ENCODE results near the gene HS1BP3. TPM values are rescaled to one million over a fixed set of nuclear protein-coding genes. Genes with fewer than 3 reads are reported as not detected.

The HS1BP3 gene
- total RNA-seq, 1 donor, result 23.0 TPM

DNA sequence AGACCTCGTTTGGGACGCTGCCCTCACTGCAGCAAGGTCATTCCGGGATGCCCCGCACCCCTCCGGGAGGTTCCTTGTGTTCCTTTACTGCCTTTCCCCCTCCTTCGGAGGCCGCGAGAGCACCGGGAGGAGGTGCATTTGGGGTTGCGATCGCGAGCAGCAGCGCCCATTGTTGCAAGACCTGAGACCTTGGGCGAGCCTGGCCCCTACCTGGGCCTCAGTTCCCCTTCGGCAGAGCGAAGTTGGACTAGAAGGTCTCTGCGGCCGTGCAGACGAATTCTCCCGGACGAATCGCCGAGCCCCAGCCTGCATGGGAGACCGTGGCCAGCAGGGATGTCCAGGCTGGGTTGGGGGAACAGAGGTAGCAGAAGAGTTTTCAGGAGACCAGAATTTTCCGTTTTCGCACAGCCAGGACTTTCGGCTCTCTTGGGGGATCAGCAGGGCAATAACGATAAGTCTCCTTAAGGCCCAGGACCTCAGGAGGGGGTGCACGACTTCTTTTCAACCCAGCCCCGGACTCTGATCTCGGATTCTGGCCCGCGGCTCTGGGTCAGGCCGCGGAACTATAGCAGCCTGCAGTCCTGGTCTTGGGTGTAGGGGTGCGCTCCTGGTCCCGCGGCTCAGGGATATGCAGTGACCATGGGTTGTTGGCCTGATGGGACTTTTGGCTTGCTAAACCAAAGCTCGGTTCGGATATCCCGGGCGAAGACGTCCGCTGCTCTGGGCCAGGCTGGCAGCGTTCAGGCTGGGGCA is 18.8 kb upstream of the HS1BP3 start:
- TF ChIP-seq, protein P1, sequence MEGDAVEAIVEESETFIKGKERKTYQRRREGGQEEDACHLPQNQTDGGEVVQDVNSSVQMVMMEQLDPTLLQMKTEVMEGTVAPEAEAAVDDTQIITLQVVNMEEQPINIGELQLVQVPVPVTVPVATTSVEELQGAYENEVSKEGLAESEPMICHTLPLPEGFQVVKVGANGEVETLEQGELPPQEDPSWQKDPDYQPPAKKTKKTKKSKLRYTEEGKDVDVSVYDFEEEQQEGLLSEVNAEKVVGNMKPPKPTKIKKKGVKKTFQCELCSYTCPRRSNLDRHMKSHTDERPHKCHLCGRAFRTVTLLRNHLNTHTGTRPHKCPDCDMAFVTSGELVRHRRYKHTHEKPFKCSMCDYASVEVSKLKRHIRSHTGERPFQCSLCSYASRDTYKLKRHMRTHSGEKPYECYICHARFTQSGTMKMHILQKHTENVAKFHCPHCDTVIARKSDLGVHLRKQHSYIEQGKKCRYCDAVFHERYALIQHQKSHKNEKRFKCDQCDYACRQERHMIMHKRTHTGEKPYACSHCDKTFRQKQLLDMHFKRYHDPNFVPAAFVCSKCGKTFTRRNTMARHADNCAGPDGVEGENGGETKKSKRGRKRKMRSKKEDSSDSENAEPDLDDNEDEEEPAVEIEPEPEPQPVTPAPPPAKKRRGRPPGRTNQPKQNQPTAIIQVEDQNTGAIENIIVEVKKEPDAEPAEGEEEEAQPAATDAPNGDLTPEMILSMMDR (IDR thresholded peaks at IDR 0.05; ENCODE audit: insufficient read depth, low read length), result no peak
- no peak for DNase-seq (ENCODE audit: low read depth)
- H3K4me3 ChIP-seq (ENCODE audit: low read depth, low read length), result no peak overlapping the region

DNA sequence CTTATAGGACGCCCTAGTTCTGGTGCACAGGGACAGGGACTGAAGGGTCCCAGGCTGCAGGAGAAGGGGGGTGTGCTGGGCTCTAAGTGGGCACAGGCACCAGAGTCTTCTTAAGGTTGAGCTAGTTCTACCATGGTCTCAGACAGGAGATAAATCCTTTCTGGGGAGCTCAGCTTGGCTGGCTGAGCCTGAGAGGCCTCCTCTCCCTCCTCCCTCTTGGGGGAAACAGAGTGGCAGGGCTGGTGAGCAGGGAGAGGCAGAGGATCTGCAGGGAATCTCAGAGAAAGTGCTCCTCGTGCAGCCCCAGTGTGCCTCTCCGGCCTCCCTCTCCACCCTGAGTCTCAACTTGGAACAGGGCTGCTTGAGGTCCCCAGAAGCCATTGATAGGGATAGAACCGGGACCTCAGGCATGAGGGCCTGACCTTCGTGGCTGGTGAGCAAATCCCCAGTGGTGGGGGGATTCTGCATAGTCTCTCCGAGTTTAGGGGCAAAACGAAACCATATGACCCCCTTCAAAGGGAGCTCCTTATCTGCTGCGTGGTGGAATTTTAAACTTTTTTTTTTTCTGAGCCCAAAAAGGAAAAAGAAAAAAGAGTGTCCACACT is 18.1 kb upstream of the HS1BP3 start:
- no peak for DNase-seq (ENCODE audit: low read depth)
- H3K4me3 ChIP-seq (ENCODE audit: low read depth, low read length), result no peak overlapping the region
- TF ChIP-seq, protein P1 (IDR thresholded peaks at IDR 0.05; ENCODE audit: insufficient read depth, low read length), result no peak

DNA sequence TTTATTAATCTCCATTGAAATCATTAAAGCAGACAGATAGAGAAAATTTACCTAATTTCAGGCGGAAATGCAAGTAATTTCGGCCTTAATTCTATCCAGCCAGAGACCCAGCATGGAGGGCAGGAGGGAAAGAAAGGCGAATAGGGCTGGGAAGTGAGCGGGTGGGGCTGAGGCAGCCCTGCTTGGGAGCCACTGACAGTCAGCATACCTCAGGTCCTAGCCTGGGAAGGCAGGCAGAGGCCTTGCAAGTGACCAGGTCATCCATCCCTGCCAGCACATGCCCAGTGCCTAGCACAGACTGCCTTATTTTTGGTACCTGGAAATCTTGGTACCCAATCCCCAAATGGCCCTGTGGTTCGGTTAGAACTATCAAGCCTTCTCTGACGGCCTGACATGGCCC is 17.6 kb upstream of the HS1BP3 start:
- TF ChIP-seq, protein P1 (IDR thresholded peaks at IDR 0.05; ENCODE audit: insufficient read depth, low read length), result no peak
- no peak for DNase-seq (ENCODE audit: low read depth)
- no peak overlapping the region for H3K4me3 ChIP-seq (ENCODE audit: low read depth, low read length)

DNA sequence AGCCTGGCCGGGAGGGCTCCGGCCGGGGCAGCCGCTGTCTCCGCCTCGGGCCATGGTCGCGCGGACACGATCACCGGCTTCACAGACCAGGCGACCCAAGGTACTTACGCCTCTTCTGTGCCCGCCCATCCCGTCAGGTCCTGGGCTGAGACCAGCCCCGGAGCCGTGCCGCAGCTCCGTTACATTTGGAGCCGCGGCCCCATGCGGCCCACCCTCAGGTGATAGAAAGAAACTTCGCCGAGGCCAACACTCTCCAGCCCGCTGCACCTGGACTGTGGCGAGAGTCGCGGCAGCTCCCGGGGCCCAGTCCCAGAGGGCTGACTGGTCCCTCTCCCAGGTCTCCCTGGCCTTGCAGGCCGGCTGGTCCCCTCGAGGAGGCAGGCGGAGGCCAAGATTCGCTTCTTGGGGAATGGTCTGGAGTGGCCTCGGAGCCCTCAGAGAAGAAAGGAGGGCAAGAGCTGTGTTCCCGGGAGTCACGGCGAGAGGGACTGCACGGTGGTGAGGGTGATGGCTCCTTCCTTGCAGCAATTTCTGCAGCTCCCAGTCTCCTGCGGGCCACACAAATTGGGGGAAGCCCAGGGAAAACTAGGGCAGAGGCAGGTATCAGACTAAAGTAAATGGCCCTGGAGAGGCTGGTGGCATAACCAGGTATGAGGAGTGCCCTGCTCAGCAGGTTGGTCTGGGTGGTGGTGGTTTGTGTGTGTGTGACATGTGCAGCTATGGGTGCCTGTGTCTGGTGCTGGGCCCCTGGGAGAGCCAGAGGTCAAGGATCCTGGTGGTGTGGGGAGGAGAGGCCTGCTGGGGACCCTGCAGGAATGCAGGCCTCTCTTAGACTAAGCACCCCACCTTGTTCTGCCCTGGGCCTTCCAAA is 16.9 kb upstream of the HS1BP3 start:
- DNase-seq (ENCODE audit: low read depth), result no peak
- peak overlapping the region; percentile 49 for H3K4me3 ChIP-seq (ENCODE audit: low read depth, low read length)
- TF ChIP-seq, protein P1 (IDR thresholded peaks at IDR 0.05; ENCODE audit: insufficient read depth, low read length), result no peak

DNA sequence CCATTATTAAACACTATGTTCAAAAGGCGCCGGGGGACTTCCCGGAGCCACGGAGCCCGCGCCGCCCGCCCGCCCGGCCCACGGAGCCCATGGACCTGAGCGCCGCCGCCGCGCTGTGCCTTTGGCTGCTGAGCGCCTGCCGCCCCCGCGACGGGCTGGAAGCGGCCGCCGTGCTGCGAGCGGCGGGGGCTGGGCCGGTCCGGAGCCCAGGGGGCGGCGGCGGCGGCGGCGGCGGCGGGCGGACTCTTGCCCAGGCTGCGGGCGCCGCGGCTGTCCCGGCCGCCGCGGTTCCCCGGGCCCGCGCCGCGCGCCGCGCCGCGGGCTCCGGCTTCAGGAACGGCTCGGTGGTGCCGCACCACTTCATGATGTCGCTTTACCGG is 16.2 kb upstream of the HS1BP3 start:
- DNase-seq (ENCODE audit: low read depth), result no peak
- TF ChIP-seq, protein P1 (IDR thresholded peaks at IDR 0.05; ENCODE audit: insufficient read depth, low read length), result no peak
- peak overlapping the region; percentile 49 for H3K4me3 ChIP-seq (ENCODE audit: low read depth, low read length)

DNA sequence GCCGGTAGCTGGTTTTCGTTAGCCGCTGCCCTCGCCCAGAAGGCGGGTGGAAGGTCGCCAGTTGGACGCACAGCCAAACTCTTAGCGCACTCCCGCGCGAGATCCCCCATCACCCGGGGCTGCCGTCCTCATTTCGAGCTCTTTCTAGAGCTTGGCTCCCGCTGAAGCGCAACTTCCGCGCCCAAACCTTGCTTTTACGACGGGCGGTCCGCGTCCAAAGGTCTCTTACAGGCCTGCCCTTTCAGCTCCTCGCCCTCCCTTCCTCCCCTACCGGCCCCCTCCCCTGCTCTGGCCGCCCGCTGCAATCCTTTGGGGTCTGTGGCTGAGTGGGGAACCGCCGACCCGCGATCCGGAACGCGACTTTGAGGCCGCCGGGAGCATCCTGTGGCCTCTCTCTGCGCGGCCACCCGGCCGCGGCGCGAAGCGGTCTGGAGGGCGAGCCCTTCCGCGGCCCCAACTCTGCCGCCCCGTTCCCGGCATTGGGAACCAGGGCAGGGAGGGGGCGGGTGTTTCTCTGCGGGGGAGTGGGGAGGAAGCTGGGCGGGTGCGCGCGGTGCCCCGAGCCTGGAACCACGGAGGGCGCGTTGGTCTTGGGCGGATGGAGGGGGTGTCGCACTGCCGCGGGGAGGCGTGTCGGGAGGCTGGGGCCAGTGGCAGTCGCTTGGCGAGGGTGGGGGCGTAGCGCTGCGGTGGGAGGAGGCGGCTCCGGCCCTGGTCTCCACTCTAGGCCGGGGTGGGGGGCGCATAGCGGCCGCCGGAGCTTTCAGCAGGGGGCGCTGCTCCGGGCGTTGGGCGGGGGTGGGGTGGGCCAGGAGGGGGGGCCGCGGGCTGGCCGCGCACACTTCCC is 15.6 kb upstream of the HS1BP3 start, which contains the start of gene GDF7:
Gene GDF7 (plus strand): TSS at position 841 of the 847 bp plus-strand sequence. CDS start 96 bp downstream, outside the sequence.
- DNase-seq (ENCODE audit: low read depth), result peak; percentile 6
- peak within 1 kb of the TSS; percentile 51 for H3K4me3 ChIP-seq (ENCODE audit: low read depth, low read length)
- TF ChIP-seq, protein P1 (IDR thresholded peaks at IDR 0.05; ENCODE audit: insufficient read depth, low read length), result no peak

Data from fibroblast of the aortic adventitia (primary cell).